HG02571 (cell line): ENCODE results near the gene DNTT.

ENCODE experiments used
- ATAC-seq: cut with Tn5 transposase; IDR thresholded peaks from one replicate; pipeline ENCODE4 v1.9.1; 2021; ENCODE audit warnings: mild to moderate bottlenecking, moderate library complexity; ENCODE audit not compliant: unreplicated experiment

Gene DNTT

DNA sequence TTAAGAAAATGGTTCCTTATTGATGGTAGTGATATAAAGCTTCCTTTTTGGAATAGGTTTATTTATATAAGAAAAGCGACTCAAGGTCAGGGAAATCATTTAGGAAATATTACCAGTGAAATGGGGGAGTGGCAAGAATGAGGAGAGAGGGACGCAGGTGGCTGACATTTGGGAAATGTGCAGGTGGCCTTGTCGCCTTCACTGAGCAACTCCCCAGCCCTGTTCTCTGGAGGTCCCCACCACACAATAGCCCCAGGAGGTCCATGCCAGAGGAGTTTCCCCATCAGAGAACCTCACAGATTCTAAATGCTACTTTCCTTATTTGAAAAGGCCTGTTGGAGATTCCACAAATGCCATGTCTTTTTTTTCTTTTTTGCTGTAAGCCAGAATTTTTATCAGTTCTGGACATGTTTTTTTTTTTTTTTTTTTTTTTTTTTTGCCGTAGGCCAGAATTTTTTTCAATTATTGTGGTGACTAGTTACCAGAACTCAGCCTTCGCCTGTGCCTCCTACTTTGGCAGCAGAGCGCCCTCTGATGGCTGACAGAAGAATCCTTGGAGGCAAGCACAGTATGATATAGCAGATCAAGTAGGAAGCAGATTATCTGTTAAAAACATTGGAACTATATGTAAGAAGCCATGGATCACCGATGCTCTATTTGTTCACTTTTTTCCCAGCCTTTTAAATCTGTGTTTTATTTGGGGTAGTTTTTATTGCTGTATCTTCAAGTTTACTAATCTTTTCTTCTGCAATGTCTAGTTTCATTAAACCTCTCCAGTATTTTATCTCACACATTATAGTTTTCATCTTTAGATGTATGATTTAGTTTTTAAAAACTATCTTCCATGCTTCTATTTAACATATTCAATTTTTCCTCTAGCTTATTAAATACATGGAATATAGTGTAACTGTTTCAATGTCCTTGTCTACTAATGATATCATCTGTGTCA, 36.0 kb downstream of the DNTT start:
- ATAC-seq = no peak

GRCh38 chr10:96341219-96342182, 37.3 kb downstream of the DNTT start:
- no peak for ATAC-seq

GRCh38 chr10:96342402-96342801, 38.2 kb downstream of the DNTT start:
- no peak for ATAC-seq

DNA sequence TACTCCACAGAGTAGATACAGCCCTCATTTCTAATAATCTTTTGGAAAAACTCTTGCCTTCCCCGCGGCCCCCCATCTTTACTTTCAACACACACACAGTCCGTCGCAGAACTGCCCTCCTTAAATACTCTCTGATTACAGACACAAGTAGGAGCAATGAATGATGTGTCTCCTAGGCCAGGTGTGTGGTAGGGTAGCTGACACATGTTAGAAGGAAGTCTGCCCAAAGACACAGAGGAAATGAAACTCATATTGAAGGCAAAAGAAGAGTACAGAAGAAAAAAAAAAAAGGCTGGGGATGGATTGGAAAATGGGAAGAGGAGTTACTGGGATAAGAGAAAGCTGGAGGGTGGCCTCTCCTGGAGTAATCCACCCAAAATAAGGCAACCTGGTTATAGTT, 39.9 kb downstream of the DNTT start:
- ATAC-seq = no peak

GRCh38 chr10:96345222-96345621, 41.0 kb downstream of the DNTT start:
- no peak for ATAC-seq

GRCh38 chr10:96346295-96346694, 42.1 kb downstream of the DNTT start:
- ATAC-seq = no peak

GRCh38 chr10:96352027-96352426, 47.8 kb downstream of the DNTT start:
- no peak for ATAC-seq

DNA sequence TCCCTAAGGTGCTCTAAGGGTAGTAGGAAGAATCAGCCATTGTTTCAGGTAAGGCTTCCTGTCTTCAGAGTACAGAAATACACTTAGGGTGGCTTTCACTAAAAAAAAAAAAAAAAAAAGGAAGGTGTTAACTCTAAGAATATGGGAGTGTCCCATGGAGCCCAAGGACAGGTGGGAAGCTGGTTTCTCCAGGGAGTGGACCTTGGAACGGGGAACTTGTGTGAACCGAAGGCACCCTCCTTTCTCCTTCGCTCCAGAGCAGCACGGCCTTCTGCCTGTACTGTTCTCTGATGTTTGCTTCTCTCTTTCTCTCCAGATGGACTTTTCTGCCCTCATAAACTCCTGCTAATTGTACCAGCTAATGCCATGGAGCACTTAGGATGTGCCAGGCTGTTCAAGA, 48.3 kb downstream of the DNTT start:
- no peak for ATAC-seq

GRCh38 chr10:96357038-96357620, 52.9 kb downstream of the DNTT start:
- ATAC-seq = no peak

DNA sequence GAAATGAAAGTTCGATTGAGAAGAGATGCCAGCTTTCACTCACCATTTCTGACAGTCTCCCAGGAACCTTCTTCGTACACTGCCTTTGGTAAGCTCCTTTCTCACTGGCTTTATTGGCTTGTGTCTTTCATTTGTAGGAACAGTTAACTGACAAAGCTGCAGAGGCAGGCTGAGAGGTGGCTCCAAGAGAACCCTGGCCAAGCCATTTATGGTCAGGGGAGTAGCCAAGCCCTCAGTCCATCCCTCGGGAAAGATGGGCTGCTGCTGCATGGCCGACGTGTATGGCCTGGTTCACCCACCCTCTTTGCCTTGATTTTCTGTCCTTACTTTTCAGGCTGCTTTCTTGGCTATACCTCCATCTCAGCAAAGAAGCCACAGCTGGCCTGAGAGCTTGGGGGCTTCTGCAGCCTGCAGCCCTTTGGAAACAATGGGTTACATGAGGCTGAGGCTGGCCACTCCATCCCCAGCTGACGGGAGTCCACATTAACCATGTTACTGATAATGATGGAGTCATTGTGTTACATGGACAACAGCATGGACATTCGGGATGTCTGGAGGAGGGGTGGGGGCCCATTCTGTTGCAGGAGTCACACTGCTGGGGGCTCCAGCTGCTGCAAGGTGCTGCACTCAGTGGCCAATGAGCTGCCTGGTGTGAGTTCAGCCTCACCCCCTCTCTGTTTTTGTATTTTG, 54.8 kb downstream of the DNTT start, which contains the start of gene OPALIN:
TSS of gene OPALIN (minus strand) at position 152 of the 690 bp plus-strand sequence. CDS start at position 46, 106 bp downstream.
- no peak for ATAC-seq

DNA sequence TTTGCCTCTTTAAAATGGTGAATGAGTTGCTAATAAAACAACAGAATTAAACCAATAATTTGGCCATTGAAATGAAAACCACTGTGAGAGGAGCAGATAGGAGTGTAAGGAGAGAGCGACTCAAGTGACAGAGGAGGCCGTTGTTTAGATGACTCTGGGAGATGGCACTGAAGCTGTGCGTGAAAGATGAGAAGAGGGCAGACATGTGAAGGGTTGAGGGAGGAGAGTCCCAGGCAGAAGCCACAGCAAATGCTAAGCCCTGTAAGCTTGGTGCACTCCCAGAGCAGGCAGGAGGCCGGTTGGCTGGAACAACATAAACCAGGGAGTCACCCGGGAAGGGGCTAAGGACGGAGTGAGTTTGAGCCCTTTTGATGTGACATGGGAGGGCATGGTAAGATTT, 55.4 kb downstream of the DNTT start:
- ATAC-seq = no peak

- ATAC-seq = no peak
Measured at GRCh38 chr10:96360331-96360730, 56.1 kb downstream of the DNTT start.

DNA sequence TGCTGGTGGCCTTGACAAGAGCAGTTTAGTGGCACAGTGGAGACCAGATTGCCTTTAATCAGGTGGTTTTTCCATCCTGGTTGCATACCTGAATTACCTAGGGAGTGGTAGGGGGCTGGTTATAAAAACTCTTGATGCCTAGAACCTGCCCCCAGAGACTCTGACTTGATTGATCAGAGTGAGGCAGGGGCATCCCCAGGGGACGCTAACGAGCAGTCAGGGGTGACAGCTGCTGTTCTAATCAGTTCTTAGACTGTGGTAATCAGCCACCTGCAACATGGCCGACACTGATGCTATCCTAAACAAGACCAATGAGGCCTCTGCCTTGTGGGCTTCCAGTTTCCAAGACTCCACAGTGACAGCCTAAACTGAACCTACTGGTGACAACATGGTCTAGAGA, 56.5 kb downstream of the DNTT start:
- no peak for ATAC-seq

- no peak for ATAC-seq
Measured at GRCh38 chr10:96365571-96365970, 61.3 kb downstream of the DNTT start.

DNA sequence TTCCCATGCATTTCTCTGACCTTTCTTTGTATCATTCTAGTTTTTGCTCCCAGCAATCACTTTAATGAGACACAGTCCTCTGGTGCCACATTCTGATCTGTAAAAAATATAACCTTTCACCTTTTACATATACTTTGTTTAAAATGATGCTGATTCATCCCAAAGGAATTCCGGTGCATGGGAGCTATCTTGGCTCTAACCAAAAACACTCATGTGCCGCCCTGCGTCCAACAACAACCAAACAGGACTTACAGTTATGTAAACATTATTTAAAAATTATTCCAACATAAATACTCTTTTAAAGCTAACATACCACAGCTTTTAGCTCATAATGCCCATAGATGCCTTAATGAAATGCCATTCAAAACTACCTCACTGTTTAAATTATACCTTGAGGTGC, 62.3 kb downstream of the DNTT start:
- no peak for ATAC-seq

- ATAC-seq = no peak
Measured at GRCh38 chr10:96367470-96367869, 63.2 kb downstream of the DNTT start.

DNA sequence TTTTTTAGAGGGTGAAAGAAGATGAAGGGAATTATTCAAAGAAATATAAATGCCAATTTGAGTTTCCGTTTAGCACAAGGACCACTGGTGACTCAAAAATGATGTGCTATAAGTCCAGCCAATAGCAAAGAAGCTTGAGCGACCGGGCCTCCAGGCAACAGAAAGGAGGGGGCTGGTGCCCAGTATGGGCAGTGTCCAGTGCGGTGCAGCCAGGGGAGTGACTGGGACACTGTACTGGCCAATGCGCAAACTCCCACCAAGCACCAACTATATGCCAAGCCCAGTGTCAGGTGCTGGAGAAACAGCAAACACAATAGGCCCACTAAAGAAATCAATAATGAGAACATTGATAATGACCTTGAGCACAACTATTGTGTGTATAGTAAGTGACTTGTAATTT, 64.7 kb downstream of the DNTT start:
- ATAC-seq = no peak

- no peak for ATAC-seq
Measured at GRCh38 chr10:96369890-96370583, 65.8 kb downstream of the DNTT start.

DNA sequence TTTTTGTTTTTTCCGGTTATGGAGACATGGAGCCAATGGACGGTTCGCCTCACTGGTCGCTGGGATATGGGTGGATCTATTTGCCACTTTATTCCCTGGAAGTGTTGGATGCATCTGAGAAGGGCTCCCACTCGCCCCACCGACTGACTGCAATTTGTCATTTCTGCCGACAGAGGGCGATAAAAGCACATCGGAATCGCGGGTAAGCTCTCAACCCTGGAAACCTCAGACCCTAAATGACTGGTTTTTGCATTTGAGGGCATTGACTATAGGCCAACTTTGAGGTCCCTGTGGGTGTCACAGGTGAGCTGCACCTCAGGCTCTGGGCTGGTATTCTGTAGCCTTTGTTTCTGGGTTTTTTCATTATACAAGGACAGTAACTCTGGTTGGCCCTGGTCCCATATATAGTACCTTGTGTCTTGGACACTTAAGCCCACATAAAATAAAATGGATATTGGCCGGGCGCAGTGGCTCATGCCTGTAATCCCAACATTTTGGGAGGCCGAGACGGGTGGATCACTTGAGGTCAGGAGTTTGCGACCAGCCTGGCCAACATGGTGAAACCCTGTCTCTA, 66.4 kb downstream of the DNTT start:
- no peak for ATAC-seq

GRCh38 chr10:96371356-96371755, 67.1 kb downstream of the DNTT start:
- no peak for ATAC-seq
